Adrenal gland (tissue), 5 donors: ENCODE results near the gene ARSI.

ENCODE experiments used
- POLR2A ChIP-seq, 2 donors: fragments of 450-650 bp; IDR thresholded peaks; one replicate each; pipeline ENCODE4 v1.6.1; 2017; ENCODE audit warnings: antibody characterized with exemption in 2 of 2, mild to moderate bottlenecking in 2 of 2, moderate library complexity in 1 of 2
- TF ChIP-seq, protein P1 (sequence below), 6 experiments: fragments of 450-650 bp in 4 of 6; fragments of 200-600 bp in 2 of 6; sonication (generic) in 1 of 6; IDR thresholded peaks; 1 replicate in 5 of 6; 2 replicates in 1 of 6; pipeline versions ENCODE4 v1.5.1 to v1.8.0; 2016 to 2021; ENCODE audit warnings: antibody characterized with exemption in 6 of 6, mild to moderate bottlenecking in 2 of 6, moderate library complexity in 1 of 6
- donor health status: DM: no; HTN: no; CAD: no.

DNA sequence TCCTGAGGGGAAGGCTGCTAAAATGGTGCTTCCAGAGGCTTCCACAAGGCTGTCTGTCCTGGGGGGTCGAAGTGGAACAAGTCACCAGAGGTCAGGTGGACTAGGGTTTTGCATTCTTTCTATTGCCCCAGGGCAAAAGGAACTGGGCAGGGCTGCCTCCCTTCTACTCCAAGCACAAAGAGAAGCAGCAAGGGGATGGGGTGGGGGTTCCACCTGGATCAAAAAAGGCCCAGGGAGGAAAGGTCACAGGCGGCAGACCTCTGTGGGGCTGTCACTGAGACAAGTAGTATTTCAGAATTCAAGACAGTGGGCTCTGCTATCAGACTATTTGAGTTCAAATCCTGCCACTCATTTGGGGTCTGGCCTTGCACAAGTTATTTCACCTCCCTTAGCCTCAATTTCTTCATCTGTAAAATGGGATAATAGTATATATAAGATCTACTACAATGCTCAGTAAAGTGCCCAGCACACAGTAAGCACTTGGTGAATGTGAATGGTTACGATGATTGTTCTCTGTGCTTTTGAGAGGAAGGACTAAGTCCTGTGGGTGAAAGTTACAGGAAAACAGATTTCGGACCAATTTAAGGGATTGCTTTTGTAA lies 1.9 kb upstream of the ARSI start:
- TF ChIP-seq, protein P1, sequence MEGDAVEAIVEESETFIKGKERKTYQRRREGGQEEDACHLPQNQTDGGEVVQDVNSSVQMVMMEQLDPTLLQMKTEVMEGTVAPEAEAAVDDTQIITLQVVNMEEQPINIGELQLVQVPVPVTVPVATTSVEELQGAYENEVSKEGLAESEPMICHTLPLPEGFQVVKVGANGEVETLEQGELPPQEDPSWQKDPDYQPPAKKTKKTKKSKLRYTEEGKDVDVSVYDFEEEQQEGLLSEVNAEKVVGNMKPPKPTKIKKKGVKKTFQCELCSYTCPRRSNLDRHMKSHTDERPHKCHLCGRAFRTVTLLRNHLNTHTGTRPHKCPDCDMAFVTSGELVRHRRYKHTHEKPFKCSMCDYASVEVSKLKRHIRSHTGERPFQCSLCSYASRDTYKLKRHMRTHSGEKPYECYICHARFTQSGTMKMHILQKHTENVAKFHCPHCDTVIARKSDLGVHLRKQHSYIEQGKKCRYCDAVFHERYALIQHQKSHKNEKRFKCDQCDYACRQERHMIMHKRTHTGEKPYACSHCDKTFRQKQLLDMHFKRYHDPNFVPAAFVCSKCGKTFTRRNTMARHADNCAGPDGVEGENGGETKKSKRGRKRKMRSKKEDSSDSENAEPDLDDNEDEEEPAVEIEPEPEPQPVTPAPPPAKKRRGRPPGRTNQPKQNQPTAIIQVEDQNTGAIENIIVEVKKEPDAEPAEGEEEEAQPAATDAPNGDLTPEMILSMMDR (IDR thresholded peaks at IDR 0.05) = no peak
- TF ChIP-seq POLR2A (IDR thresholded peaks at IDR 0.05) = no peak
